ENCODE measurements around the gene NUDT9.
A peak's percentile ranks its signal among the peaks of the same experiment; 100 is the strongest.
"Not testable (repeated sequence)": the region's sequence is repeated elsewhere in the genome, so short reads cannot be mapped to it uniquely, and the experiment has no call there.

The NUDT9 gene

GRCh38 chr4:87422104-87423052 is at the start of gene NUDT9:
Gene NUDT9, plus strand, starts transcription at chr4:87422573. Its CDS starts 333 bp downstream, at chr4:87422906.
- H3K4me1 Mint-ChIP-seq (ENCODE audit: low read depth) = peaks cover 36% of the 10 kb centered on the region
- H3K27ac Mint-ChIP-seq = peak within 1 kb of the TSS; percentile 100
- H3K36me3 Mint-ChIP-seq = no peaks in the 10 kb centered on the region
- peak within 1 kb of the TSS; percentile 100 for H3K4me3 Mint-ChIP-seq
- H3K27me3 Mint-ChIP-seq = no peaks in the 10 kb centered on the region
- H3K9me3 Mint-ChIP-seq (ENCODE audit: low read depth) = no peaks in the 10 kb centered on the region

- peaks cover 2% of the 10 kb centered on the region for H3K36me3 Mint-ChIP-seq
- H3K27ac Mint-ChIP-seq = no peak overlapping the region
- H3K27me3 Mint-ChIP-seq = no peaks in the 10 kb centered on the region
- no peak overlapping the region for H3K4me3 Mint-ChIP-seq
- H3K4me1 Mint-ChIP-seq (ENCODE audit: low read depth) = peaks cover 2% of the 10 kb centered on the region
- no peaks in the 10 kb centered on the region for H3K9me3 Mint-ChIP-seq (ENCODE audit: low read depth)
Measured at GRCh38 chr4:87375719-87376291, 46.6 kb upstream of the NUDT9 start.

GRCh38 chr4:87377816-87378215 is 44.6 kb upstream of the NUDT9 start:
- H3K9me3 Mint-ChIP-seq (ENCODE audit: low read depth) = no peaks in the 10 kb centered on the region
- H3K4me3 Mint-ChIP-seq = no peak overlapping the region
- H3K4me1 Mint-ChIP-seq (ENCODE audit: low read depth) = peaks cover 5% of the 10 kb centered on the region
- H3K27me3 Mint-ChIP-seq = no peaks in the 10 kb centered on the region
- H3K36me3 Mint-ChIP-seq = peaks cover 4% of the 10 kb centered on the region
- H3K27ac Mint-ChIP-seq = peak overlapping the region; percentile 16

GRCh38 chr4:87382116-87382515 is 40.3 kb upstream of the NUDT9 start:
- Mint-ChIP-seq H3K36me3 (peaks cover 10% of the 10 kb centered on the region), H3K9me3 (ENCODE audit: low read depth) (peaks cover 6% of the 10 kb centered on the region), H3K27ac (no peak overlapping the region), H3K4me3 (no peak overlapping the region), H3K4me1 (ENCODE audit: low read depth) (peaks cover 30% of the 10 kb centered on the region), H3K27me3 (no peaks in the 10 kb centered on the region)

GRCh38 chr4:87382931-87383330 is 39.4 kb upstream of the NUDT9 start:
- H3K4me1 Mint-ChIP-seq (ENCODE audit: low read depth) = peaks cover 37% of the 10 kb centered on the region
- peaks cover 11% of the 10 kb centered on the region for H3K36me3 Mint-ChIP-seq
- H3K9me3 Mint-ChIP-seq (ENCODE audit: low read depth) = peaks cover 6% of the 10 kb centered on the region
- no peak overlapping the region for H3K4me3 Mint-ChIP-seq
- peak overlapping the region; percentile 72 for H3K27ac Mint-ChIP-seq
- H3K27me3 Mint-ChIP-seq = no peaks in the 10 kb centered on the region

- not testable (repeated sequence) for H3K27ac Mint-ChIP-seq
- peaks cover 52% of the 10 kb centered on the region for H3K4me1 Mint-ChIP-seq (ENCODE audit: low read depth)
Measured at GRCh38 chr4:87384466-87385132, 37.8 kb upstream of the NUDT9 start.

GRCh38 chr4:87387237-87387636 is 35.1 kb upstream of the NUDT9 start:
- Mint-ChIP-seq H3K4me1 (ENCODE audit: low read depth) (peaks cover 71% of the 10 kb centered on the region), H3K9me3 (ENCODE audit: low read depth) (peaks cover 6% of the 10 kb centered on the region), H3K4me3 (peak overlapping the region; percentile 3), H3K27me3 (no peaks in the 10 kb centered on the region), H3K36me3 (peaks cover 10% of the 10 kb centered on the region), H3K27ac (peak overlapping the region; percentile 11)

More at GRCh38 chr4:87384466-87385132, 37.8 kb upstream of the NUDT9 start:
- not testable (repeated sequence) for H3K4me3 Mint-ChIP-seq; H3K27me3 Mint-ChIP-seq; H3K9me3 Mint-ChIP-seq (ENCODE audit: low read depth)
- peaks cover 11% of the 10 kb centered on the region for H3K36me3 Mint-ChIP-seq

- peaks cover 7% of the 10 kb centered on the region for H3K36me3 Mint-ChIP-seq
- peak overlapping the region; percentile 37 for H3K27ac Mint-ChIP-seq
- H3K9me3 Mint-ChIP-seq (ENCODE audit: low read depth) = peaks cover 6% of the 10 kb centered on the region
- H3K4me1 Mint-ChIP-seq (ENCODE audit: low read depth) = peaks cover 58% of the 10 kb centered on the region
- peak overlapping the region; percentile 95 for H3K4me3 Mint-ChIP-seq
- H3K27me3 Mint-ChIP-seq = no peaks in the 10 kb centered on the region
Measured at GRCh38 chr4:87388901-87389300, 33.5 kb upstream of the NUDT9 start.

- Mint-ChIP-seq H3K27ac (peak overlapping the region; percentile 93), H3K4me1 (ENCODE audit: low read depth) (peaks cover 58% of the 10 kb centered on the region), H3K4me3 (peak overlapping the region; percentile 95)
- not testable (repeated sequence) for H3K9me3 Mint-ChIP-seq (ENCODE audit: low read depth); H3K36me3 Mint-ChIP-seq; H3K27me3 Mint-ChIP-seq
Measured at GRCh38 chr4:87390055-87390454, 32.3 kb upstream of the NUDT9 start.

GRCh38 chr4:87390551-87390890 is 31.9 kb upstream of the NUDT9 start:
- no peaks in the 10 kb centered on the region for H3K9me3 Mint-ChIP-seq (ENCODE audit: low read depth)
- peak overlapping the region; percentile 93 for H3K27ac Mint-ChIP-seq
- peaks cover 58% of the 10 kb centered on the region for H3K4me1 Mint-ChIP-seq (ENCODE audit: low read depth)
- no peaks in the 10 kb centered on the region for H3K27me3 Mint-ChIP-seq
- peak overlapping the region; percentile 95 for H3K4me3 Mint-ChIP-seq
- peaks cover 2% of the 10 kb centered on the region for H3K36me3 Mint-ChIP-seq

GRCh38 chr4:87390891-87391575 is 31.3 kb upstream of the NUDT9 start, which contains the start of gene HSD17B11:
Gene HSD17B11, minus strand, starts transcription at chr4:87391188. Its CDS starts 118 bp downstream, at chr4:87391070.
- Mint-ChIP-seq H3K9me3 (ENCODE audit: low read depth) (no peaks in the 10 kb centered on the region), H3K4me3 (peak within 1 kb of the TSS; percentile 95), H3K27ac (peak within 1 kb of the TSS; percentile 93), H3K4me1 (ENCODE audit: low read depth) (peaks cover 58% of the 10 kb centered on the region), H3K36me3 (peaks cover 2% of the 10 kb centered on the region), H3K27me3 (no peaks in the 10 kb centered on the region)

- H3K36me3 Mint-ChIP-seq = peaks cover 2% of the 10 kb centered on the region
- peaks cover 57% of the 10 kb centered on the region for H3K4me1 Mint-ChIP-seq (ENCODE audit: low read depth)
- H3K27me3 Mint-ChIP-seq = no peaks in the 10 kb centered on the region
- no peaks in the 10 kb centered on the region for H3K9me3 Mint-ChIP-seq (ENCODE audit: low read depth)
- peak overlapping the region; percentile 93 for H3K27ac Mint-ChIP-seq
- peak overlapping the region; percentile 95 for H3K4me3 Mint-ChIP-seq
Measured at GRCh38 chr4:87391576-87392054, 30.8 kb upstream of the NUDT9 start.

- no peaks in the 10 kb centered on the region for H3K9me3 Mint-ChIP-seq (ENCODE audit: low read depth)
- H3K36me3 Mint-ChIP-seq = peaks cover 2% of the 10 kb centered on the region
- no peak overlapping the region for H3K27ac Mint-ChIP-seq
- H3K4me1 Mint-ChIP-seq (ENCODE audit: low read depth) = peaks cover 52% of the 10 kb centered on the region
- H3K4me3 Mint-ChIP-seq = peak overlapping the region; percentile 95
- no peaks in the 10 kb centered on the region for H3K27me3 Mint-ChIP-seq
Measured at GRCh38 chr4:87392183-87392582, 30.2 kb upstream of the NUDT9 start.

GRCh38 chr4:87395073-87395472 is 27.3 kb upstream of the NUDT9 start:
- H3K27me3 Mint-ChIP-seq; H3K36me3 Mint-ChIP-seq; H3K27ac Mint-ChIP-seq; H3K9me3 Mint-ChIP-seq (ENCODE audit: low read depth): not testable (repeated sequence)
- Mint-ChIP-seq H3K4me1 (ENCODE audit: low read depth) (peaks cover 26% of the 10 kb centered on the region), H3K4me3 (peak overlapping the region; percentile 75)

Measured in activated naive CD8-positive, alpha-beta T cell (primary cell).